H9 (cell line): ENCODE results near the gene F11R. TPM values are rescaled to one million over a fixed set of nuclear protein-coding genes. Genes with fewer than 3 reads are reported as not detected.

Experiments used
- DNase-seq: peaks from one replicate; pipeline ENCODE4 v3.0.0-alpha.2; 2017
- H2AFZ ChIP-seq: one replicate; pipeline ENCODE4 v1.6.1; 2013; ENCODE audit warnings: mild to moderate bottlenecking, low read length, control low read depth, moderate library complexity
- H2AK5ac ChIP-seq: 2 replicates; pipeline ENCODE4 v1.6.1; 2013; ENCODE audit warnings: low read length, control low read depth, mixed read lengths; ENCODE audit not compliant: insufficient read length
- H2BK120ac ChIP-seq: one replicate; pipeline ENCODE4 v1.6.1; 2013; ENCODE audit warnings: low read depth, mild to moderate bottlenecking, low read length, control low read depth, inconsistent platforms; ENCODE audit not compliant: poor library complexity, severe bottlenecking
- H2BK12ac ChIP-seq: 2 replicates; pipeline ENCODE4 v1.6.1; 2013; ENCODE audit warnings: low read length, control low read depth, mixed read lengths, low read depth; ENCODE audit not compliant: insufficient read length
- H2BK15ac ChIP-seq: 2 replicates; pipeline ENCODE4 v1.6.1; 2013; ENCODE audit warnings: low read depth, low read length, control low read depth
- H2BK20ac ChIP-seq: one replicate; pipeline ENCODE4 v1.6.1; 2013; ENCODE audit warnings: low read depth, mild to moderate bottlenecking, low read length, control low read depth, inconsistent platforms; ENCODE audit not compliant: poor library complexity, severe bottlenecking
- H2BK5ac ChIP-seq: 2 replicates; pipeline ENCODE4 v1.6.1; 2013; ENCODE audit warnings: low read length, control low read depth, mixed read lengths; ENCODE audit not compliant: insufficient read length
- H3K14ac ChIP-seq: 2 replicates; pipeline ENCODE4 v1.6.1; 2013; ENCODE audit warnings: low read length, control low read depth; ENCODE audit not compliant: insufficient read depth
- H3K18ac ChIP-seq: 2 replicates; pipeline ENCODE4 v1.6.1; 2013; ENCODE audit warnings: low read depth, mild to moderate bottlenecking, mixed read lengths, low read length, control low read depth; ENCODE audit not compliant: insufficient read length
- H3K23ac ChIP-seq: 2 replicates; pipeline ENCODE4 v1.6.1; 2013; ENCODE audit warnings: low read length, control low read depth, mixed read lengths, low read depth; ENCODE audit not compliant: insufficient read length
- H3K23me2 ChIP-seq: 2 replicates; pipeline ENCODE4 v1.6.1; 2013; ENCODE audit warnings: low read depth, mild to moderate bottlenecking, mixed read lengths, low read length, control low read depth; ENCODE audit not compliant: insufficient read length, poor library complexity, severe bottlenecking
- H3K27ac ChIP-seq: 2 replicates; pipeline ENCODE4 v1.5.1; 2013; ENCODE audit warnings: low read length, control low read depth, mixed read lengths, low read depth; ENCODE audit not compliant: insufficient read length
- H3K27me3 ChIP-seq: 2 replicates; pipeline ENCODE4 v1.6.1; 2013; ENCODE audit warnings: low read length, control low read depth, inconsistent platforms; ENCODE audit not compliant: insufficient read depth
- H3K4ac ChIP-seq: 2 replicates; pipeline ENCODE4 v1.6.1; 2013; ENCODE audit warnings: low read depth, mild to moderate bottlenecking, control low read depth, inconsistent platforms, low read length, moderate library complexity
- H3K4me1 ChIP-seq: 2 replicates; pipeline ENCODE4 v1.6.1; 2013; ENCODE audit warnings: low read length, control low read depth, inconsistent platforms; ENCODE audit not compliant: insufficient read depth
- H3K4me2 ChIP-seq: 2 replicates; pipeline ENCODE4 v1.6.1; 2013; ENCODE audit warnings: low read length, control low read depth, mixed read lengths; ENCODE audit not compliant: insufficient read length, insufficient read depth
- H3K56ac ChIP-seq: 2 replicates; pipeline ENCODE4 v1.6.1; 2013; ENCODE audit warnings: low read depth, mild to moderate bottlenecking, mixed read lengths, low read length, control low read depth; ENCODE audit not compliant: insufficient read length
- H3K79me1 ChIP-seq: 2 replicates; pipeline ENCODE4 v1.6.1; 2013; ENCODE audit warnings: low read depth, mild to moderate bottlenecking, moderate library complexity, low read length, control low read depth, inconsistent platforms; ENCODE audit not compliant: insufficient read depth, poor library complexity, severe bottlenecking
- H3K79me2 ChIP-seq: 2 replicates; pipeline ENCODE4 v1.6.1; 2013; ENCODE audit warnings: low read length, control low read depth, inconsistent platforms; ENCODE audit not compliant: insufficient read depth
- H3K9ac ChIP-seq: 2 replicates; pipeline ENCODE4 v1.6.1; 2013; ENCODE audit warnings: low read length, control low read depth, mixed read lengths; ENCODE audit not compliant: insufficient read length; ENCODE audit errors: extremely low read depth
- H3K9me3 ChIP-seq: one replicate; pipeline ENCODE4 v1.6.1; 2013; ENCODE audit warnings: low read depth, low read length, inconsistent platforms; ENCODE audit not compliant: control insufficient read depth
- H3T11ph ChIP-seq: one replicate; pipeline ENCODE4 v1.6.1; 2013; ENCODE audit warnings: mild to moderate bottlenecking, low read length, control low read depth, inconsistent platforms
- H4K20me1 ChIP-seq: one replicate; pipeline ENCODE4 v1.6.1; 2013; ENCODE audit not compliant: control insufficient read depth, insufficient read length, insufficient read depth
- H4K5ac ChIP-seq: 2 replicates; pipeline ENCODE4 v1.6.1; 2013; ENCODE audit warnings: low read depth, mild to moderate bottlenecking, mixed read lengths, low read length, control low read depth; ENCODE audit not compliant: insufficient read length
- H4K8ac ChIP-seq: replicated peaks from 2 replicates; pipeline ENCODE4 v1.6.1; 2013; ENCODE audit warnings: low read length, control low read depth, mixed read lengths, low read depth; ENCODE audit not compliant: insufficient read length
- H4K91ac ChIP-seq: 2 replicates; pipeline ENCODE4 v1.6.1; 2013; ENCODE audit warnings: low read depth, mild to moderate bottlenecking, moderate library complexity, mixed read lengths, low read length, control low read depth; ENCODE audit not compliant: insufficient read length
- H3K27ac Mint-ChIP-seq, 3 experiments: 2 replicates in 2 of 3; 3 replicates in 1 of 3; pipeline ENCODE4 v1.8.0; 2020 to 2021; ENCODE audit warnings: mixed read lengths in 3 of 3, mild to moderate bottlenecking in 1 of 3, moderate library complexity in 1 of 3
- H3K27me3 Mint-ChIP-seq: 2 replicates; pipeline ENCODE4 v1.8.0; 2021; ENCODE audit warnings: low read depth, mild to moderate bottlenecking, moderate library complexity, mixed read lengths
- H3K36me3 Mint-ChIP-seq, 3 experiments: 2 replicates in 2 of 3; 3 replicates in 1 of 3; pipeline ENCODE4 v1.8.0; 2020 to 2021; ENCODE audit warnings: low read depth in 3 of 3, mixed read lengths in 3 of 3; ENCODE audit not compliant: insufficient read depth in 1 of 3
- H3K4me1 Mint-ChIP-seq, 2 experiments: 2 replicates each; pipeline ENCODE4 v1.8.0; 2020; ENCODE audit warnings: mixed read lengths in 2 of 2
- H3K4me3 Mint-ChIP-seq, 2 experiments: 2 replicates in 1 of 2; 3 replicates in 1 of 2; pipeline ENCODE4 v1.8.0; 2020 to 2021; ENCODE audit warnings: mild to moderate bottlenecking in 2 of 2, mixed read lengths in 2 of 2, moderate library complexity in 1 of 2
- H3K9me3 Mint-ChIP-seq, 2 experiments: 2 replicates in 1 of 2; 3 replicates in 1 of 2; pipeline ENCODE4 v1.8.0; 2020; ENCODE audit warnings: mild to moderate bottlenecking in 2 of 2, mixed read lengths in 2 of 2, moderate library complexity in 1 of 2
- WGBS: extraction: QIAGEN DNeasy Blood & Tissue Kit; methylation state at CpG from one replicate; pipeline ENCODE4 v1.1.7; 2013; ENCODE audit warnings: missing lambda C conversion rate, low lambda C conversion rate, mixed read lengths; ENCODE audit not compliant: insufficient read length; ENCODE audit errors: extremely low coverage; 5-methylcytosine and 5-hydroxymethylcytosine counted together
- total RNA-seq: library from RNA; stranded (reverse); gene quantifications from 2 replicates; pipeline ENCODE4 v1.2.1, GENCODE V29; 2021
- TF ChIP-seq, protein P1 (sequence below): fragments of 200-600 bp; sonication (generic); conservative IDR thresholded peaks from 3 replicates; pipeline ENCODE4 v1.8.0; 2021; ENCODE audit warnings: antibody characterized with exemption, mild to moderate bottlenecking

The F11R gene
- total RNA-seq, 1 experiment from 2014 or later: 174 TPM

DNA sequence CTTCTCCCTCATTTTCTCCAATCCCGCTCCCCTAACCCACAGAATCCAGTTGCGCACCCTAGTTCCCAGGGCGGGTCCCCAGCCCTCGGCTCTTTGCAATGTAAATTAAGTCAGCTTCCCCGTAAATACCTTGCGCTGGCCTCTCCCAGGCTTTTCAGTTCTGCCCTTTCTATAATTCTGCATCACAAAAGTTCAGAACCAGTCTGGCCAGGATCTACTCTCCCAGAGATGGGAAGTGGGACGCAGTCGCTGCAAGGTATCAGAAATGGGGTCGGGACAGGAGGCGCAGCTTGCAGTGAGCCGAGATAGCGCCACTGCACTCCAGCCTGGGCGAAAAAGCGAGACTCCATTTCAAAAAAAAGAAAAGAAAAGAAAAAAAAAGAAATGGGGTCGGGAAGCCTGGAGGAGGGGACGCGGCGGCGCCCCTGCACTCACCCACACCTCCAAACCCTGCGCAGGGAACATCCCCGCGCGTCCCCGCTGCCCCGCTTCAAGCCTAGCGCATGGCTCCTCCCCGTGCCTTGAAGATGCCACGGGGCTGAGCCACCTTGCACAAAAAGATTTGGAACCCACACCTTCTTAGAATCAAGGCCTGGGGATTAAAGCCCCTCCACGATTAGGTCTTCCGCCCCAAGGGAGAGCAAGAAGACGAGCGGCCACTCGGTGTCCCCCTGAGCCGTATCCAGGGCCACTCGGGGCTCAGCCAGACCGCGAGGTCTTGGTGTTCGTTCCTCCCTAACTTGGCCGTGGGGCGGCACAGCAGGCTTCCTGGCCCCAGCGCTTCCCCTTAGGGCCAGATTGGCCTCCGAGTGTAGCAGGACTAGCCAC lies 39.2 kb downstream of the F11R start:
- Histone ChIP-seq H2AFZ (no peak overlapping the region), H3K27ac (peak overlapping the region; percentile 74), H3K4me1 (no peaks in the 10 kb centered on the region; the same call in 1 of the 2 replicates), H2AK5ac (no peak overlapping the region), H2BK5ac (no peak overlapping the region), H3K14ac (peak overlapping the region; percentile 68), H4K8ac (no peak overlapping the region), H4K5ac (peak overlapping the region; percentile 45), H3K9me3 (peaks cover 4% of the 10 kb centered on the region), H3K79me2 (no peaks in the 10 kb centered on the region), H2BK120ac (no peak overlapping the region), H4K91ac (peak overlapping the region; percentile 60), H2BK20ac (no peak overlapping the region), H2BK12ac (no peak overlapping the region), H4K20me1 (no peaks in the 10 kb centered on the region), H3K79me1 (no peaks in the 10 kb centered on the region), H2BK15ac (no peak overlapping the region), H3T11ph (no peak overlapping the region), H3K9ac (peak overlapping the region; percentile 45), H3K27me3 (no peaks in the 10 kb centered on the region), H3K56ac (no peak overlapping the region), H3K23me2 (peaks cover 9% of the 10 kb centered on the region), H3K4ac (peak overlapping the region; percentile 9), H3K4me2 (peak overlapping the region; percentile 26), H3K23ac (no peak overlapping the region), H3K18ac (peak overlapping the region; percentile 79)
- peak overlapping the region; percentile 63 to 80 for H3K4me3 Mint-ChIP-seq
- WGBS: no CpG with 5 or more reads among the region's 42 CpGs
- DNase-seq: peak; percentile 88
- H3K27me3 Mint-ChIP-seq: no peaks in the 10 kb centered on the region; the same call in none of the 2 replicates
- H3K9me3 Mint-ChIP-seq: peaks cover 9 to 18% of the 10 kb centered on the region in 2 experiments
- peaks cover 36 to 42% of the 10 kb centered on the region in 2 experiments for H3K4me1 Mint-ChIP-seq
- H3K36me3 Mint-ChIP-seq: peaks cover 4 to 15% (median 15%) of the 10 kb centered on the region in 3 experiments
- TF ChIP-seq, protein P1, sequence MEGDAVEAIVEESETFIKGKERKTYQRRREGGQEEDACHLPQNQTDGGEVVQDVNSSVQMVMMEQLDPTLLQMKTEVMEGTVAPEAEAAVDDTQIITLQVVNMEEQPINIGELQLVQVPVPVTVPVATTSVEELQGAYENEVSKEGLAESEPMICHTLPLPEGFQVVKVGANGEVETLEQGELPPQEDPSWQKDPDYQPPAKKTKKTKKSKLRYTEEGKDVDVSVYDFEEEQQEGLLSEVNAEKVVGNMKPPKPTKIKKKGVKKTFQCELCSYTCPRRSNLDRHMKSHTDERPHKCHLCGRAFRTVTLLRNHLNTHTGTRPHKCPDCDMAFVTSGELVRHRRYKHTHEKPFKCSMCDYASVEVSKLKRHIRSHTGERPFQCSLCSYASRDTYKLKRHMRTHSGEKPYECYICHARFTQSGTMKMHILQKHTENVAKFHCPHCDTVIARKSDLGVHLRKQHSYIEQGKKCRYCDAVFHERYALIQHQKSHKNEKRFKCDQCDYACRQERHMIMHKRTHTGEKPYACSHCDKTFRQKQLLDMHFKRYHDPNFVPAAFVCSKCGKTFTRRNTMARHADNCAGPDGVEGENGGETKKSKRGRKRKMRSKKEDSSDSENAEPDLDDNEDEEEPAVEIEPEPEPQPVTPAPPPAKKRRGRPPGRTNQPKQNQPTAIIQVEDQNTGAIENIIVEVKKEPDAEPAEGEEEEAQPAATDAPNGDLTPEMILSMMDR: no peak
- peak overlapping the region; percentile 93 to 97 (median 97) for H3K27ac Mint-ChIP-seq
